ENCODE results near the gene DOLK. TPM values are rescaled to one million over a fixed set of nuclear protein-coding genes. Genes with fewer than 3 reads are reported as not detected.

Gene DOLK
- total and polyA plus RNA-seq, 2 of the 4 experiments (the other 2 are of a cell fraction): 23.2 to 30.8 TPM

DNA sequence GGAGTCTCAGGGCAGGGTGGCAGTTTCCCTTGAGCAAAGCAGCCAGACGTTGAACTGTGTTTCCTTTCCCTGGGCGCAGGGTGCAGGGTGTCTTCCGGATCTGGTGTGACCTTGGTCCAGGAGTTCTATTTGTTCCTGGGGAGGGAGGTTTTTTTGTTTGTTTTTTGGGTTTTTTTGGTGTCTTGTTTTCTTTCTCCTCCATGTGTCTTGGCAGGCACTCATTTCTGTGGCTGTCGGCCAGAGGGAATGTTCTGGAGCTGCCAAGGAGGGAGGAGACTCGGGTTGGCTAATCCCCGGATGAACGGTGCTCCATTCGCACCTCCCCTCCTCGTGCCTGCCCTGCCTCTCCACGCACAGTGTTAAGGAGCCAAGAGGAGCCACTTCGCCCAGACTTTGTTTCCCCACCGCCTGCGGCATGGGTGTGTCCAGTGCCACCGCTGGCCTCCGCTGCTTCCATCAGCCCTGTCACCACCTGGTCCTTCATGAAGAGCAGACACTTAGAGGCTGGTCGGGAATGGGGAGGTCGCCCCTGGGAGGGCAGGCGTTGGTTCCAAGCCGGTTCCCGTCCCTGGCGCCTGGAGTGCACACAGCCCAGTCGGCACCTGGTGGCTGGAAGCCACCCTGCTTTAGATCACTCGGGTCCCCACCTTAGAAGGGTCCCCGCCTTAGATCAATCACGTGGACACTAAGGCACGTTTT lies 30.1 kb downstream of the DOLK start:
- Histone ChIP-seq H2BK120ac (ENCODE audit: low read depth, low read length) (peak overlapping the region; percentile 45), H3K27me3 (ENCODE audit: control insufficient read depth, insufficient read depth, low read length) (no peaks in the 10 kb centered on the region), H3K9me3 (ENCODE audit: control insufficient read depth, insufficient read depth, low read length) (no peaks in the 10 kb centered on the region), H3K79me1 (ENCODE audit: low read depth in 1 of 2, low read length in 2 of 2) (peaks cover 34 to 80% of the 10 kb centered on the region in 2 experiments; a peak in 3 of 4 replicates), H3K23ac (ENCODE audit: low read depth, low read length) (peak overlapping the region; percentile 44; the same call in 1 of the 2 replicates), H2AFZ (replicated peaks; ENCODE audit: low read length, poor library complexity) (no peak overlapping the region), H4K8ac (ENCODE audit: low read depth in 2 of 2, low read length in 2 of 2) (peak overlapping the region; percentile 38 to 88; a peak in 3 of 4 replicates), H3K56ac (ENCODE audit: extremely low read depth, insufficient read depth, low read length) (no peak overlapping the region), H2BK20ac (ENCODE audit: low read depth, low read length) (peak overlapping the region; percentile 29; the same call in 1 of the 2 replicates), H4K91ac (ENCODE audit: insufficient read depth, low read depth, low read length) (peak overlapping the region; percentile 82), H2BK5ac (ENCODE audit: low read depth, low read length, poor library complexity, severe bottlenecking) (peak overlapping the region; percentile 30), H3K4me3 (ENCODE audit: insufficient read depth, low read depth, low read length) (no peak overlapping the region), H3K4ac (ENCODE audit: low read depth, low read length) (peak overlapping the region; percentile 80), H3K4me2 (ENCODE audit: low read depth, low read length) (no peak overlapping the region), H3K27ac (ENCODE audit: insufficient read depth, low read length) (peak overlapping the region; percentile 59; the same call in 1 of the 2 replicates), H3K4me1 (ENCODE audit: control insufficient read depth, insufficient read depth, low read length) (peaks cover 29% of the 10 kb centered on the region), H3K36me3 (ENCODE audit: control insufficient read depth, insufficient read depth, low read length) (peaks cover 24% of the 10 kb centered on the region), H2AK9ac (replicated peaks; ENCODE audit: low read depth, low read length, poor library complexity) (peak overlapping the region; percentile 80), H3K9me1 (ENCODE audit: insufficient read depth, low read length) (peaks cover 39% of the 10 kb centered on the region), H3K9ac (ENCODE audit: low read depth, low read length) (no peak overlapping the region), H2AK5ac (ENCODE audit: low read depth, low read length) (peak overlapping the region; percentile 92), H3K18ac (ENCODE audit: low read depth, low read length) (0 out of 2 replicates have a peak overlapping the region, but pooled peaks have one; percentile 25), H3K14ac (replicated peaks; ENCODE audit: low read depth, low read length) (peak overlapping the region; percentile 65), H4K5ac (ENCODE audit: low read depth, low read length) (peak overlapping the region; percentile 28; the same call in 1 of the 2 replicates), H2BK15ac (ENCODE audit: low read depth, low read length) (peak overlapping the region; percentile 91; the same call in 1 of the 3 replicates), H4K20me1 (ENCODE audit: insufficient read depth, low read length) (no peaks in the 10 kb centered on the region)
- DNase-seq: peak; percentile 64
- ChIA-PET CTCF (interaction anchor here (1.1 kb wide), 1 partner anchor 53 kb away, joined by 3 read pairs; no protein-coding TSS in a partner anchor), POLR2A (ENCODE audit: unreplicated experiment) (no interaction called here)
- intact Hi-C loops (cut with micrococcal nuclease): no loop called here
- TSS peak; percentile 86 for BruUV-seq (replicated peaks)
- 0 out of 2 replicates have a peak, but pooled peaks have one; percentile 8 for ATAC-seq (ENCODE audit: low read depth)
- in situ Hi-C loops (cut with MboI; ENCODE audit: low sequenced_read_pairs): no loop called here
- TF ChIP-seq SMC3 (IDR thresholded peaks at IDR 0.05; ENCODE audit: low read depth, low read length) (no peak), CHD1 (IDR thresholded peaks at IDR 0.05; ENCODE audit: low read depth, low read length) (no peak), BHLHE40 (IDR thresholded peaks at IDR 0.05; ENCODE audit: low read depth, low read length) (no peak), MXI1 (IDR thresholded peaks at IDR 0.05; ENCODE audit: borderline replicate concordance, low read depth, low read length) (peak; percentile 44; the same call in 1 of the 2 replicates)
- TF ChIP-seq, protein P1, sequence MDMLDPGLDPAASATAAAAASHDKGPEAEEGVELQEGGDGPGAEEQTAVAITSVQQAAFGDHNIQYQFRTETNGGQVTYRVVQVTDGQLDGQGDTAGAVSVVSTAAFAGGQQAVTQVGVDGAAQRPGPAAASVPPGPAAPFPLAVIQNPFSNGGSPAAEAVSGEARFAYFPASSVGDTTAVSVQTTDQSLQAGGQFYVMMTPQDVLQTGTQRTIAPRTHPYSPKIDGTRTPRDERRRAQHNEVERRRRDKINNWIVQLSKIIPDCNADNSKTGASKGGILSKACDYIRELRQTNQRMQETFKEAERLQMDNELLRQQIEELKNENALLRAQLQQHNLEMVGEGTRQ (IDR thresholded peaks at IDR 0.05; ENCODE audit: low read depth, low read length): no peak
- TF ChIP-seq, protein P2, sequence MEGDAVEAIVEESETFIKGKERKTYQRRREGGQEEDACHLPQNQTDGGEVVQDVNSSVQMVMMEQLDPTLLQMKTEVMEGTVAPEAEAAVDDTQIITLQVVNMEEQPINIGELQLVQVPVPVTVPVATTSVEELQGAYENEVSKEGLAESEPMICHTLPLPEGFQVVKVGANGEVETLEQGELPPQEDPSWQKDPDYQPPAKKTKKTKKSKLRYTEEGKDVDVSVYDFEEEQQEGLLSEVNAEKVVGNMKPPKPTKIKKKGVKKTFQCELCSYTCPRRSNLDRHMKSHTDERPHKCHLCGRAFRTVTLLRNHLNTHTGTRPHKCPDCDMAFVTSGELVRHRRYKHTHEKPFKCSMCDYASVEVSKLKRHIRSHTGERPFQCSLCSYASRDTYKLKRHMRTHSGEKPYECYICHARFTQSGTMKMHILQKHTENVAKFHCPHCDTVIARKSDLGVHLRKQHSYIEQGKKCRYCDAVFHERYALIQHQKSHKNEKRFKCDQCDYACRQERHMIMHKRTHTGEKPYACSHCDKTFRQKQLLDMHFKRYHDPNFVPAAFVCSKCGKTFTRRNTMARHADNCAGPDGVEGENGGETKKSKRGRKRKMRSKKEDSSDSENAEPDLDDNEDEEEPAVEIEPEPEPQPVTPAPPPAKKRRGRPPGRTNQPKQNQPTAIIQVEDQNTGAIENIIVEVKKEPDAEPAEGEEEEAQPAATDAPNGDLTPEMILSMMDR (conservative IDR thresholded peaks at IDR 0.05; ENCODE audit: low read depth, low read length): no peak
- dilution Hi-C loops (cut with HindIII; ENCODE audit: low sequenced_read_pairs, unreplicated experiment): no loop called here
- WGBS, 2 experiments (ENCODE audit: extremely low coverage in 2 of 2, insufficient read length in 1 of 2): 65% methylated on average over 20 of the region's 26 CpGs; no CpG with 5 or more reads in 1 of the 2 experiments

All from IMR-90 (cell line).